HTR-8/SVneo (cell line): ENCODE data around the gene POU2AF2.
A peak's percentile ranks its signal among the peaks of the same experiment; 100 is the strongest.

ENCODE experiments used
- DNase-seq: peaks from one replicate; pipeline ENCODE4 v3.0.0; 2011; ENCODE audit warnings: low spot score, mixed read lengths; ENCODE audit not compliant: insufficient read length
- FAIRE-seq: peaks from 2 replicates; lab custom pipeline; 2011; peaks lifted over from hg19 to GRCh38; lab: Jason Lieb, UNC

The POU2AF2 gene

DNA sequence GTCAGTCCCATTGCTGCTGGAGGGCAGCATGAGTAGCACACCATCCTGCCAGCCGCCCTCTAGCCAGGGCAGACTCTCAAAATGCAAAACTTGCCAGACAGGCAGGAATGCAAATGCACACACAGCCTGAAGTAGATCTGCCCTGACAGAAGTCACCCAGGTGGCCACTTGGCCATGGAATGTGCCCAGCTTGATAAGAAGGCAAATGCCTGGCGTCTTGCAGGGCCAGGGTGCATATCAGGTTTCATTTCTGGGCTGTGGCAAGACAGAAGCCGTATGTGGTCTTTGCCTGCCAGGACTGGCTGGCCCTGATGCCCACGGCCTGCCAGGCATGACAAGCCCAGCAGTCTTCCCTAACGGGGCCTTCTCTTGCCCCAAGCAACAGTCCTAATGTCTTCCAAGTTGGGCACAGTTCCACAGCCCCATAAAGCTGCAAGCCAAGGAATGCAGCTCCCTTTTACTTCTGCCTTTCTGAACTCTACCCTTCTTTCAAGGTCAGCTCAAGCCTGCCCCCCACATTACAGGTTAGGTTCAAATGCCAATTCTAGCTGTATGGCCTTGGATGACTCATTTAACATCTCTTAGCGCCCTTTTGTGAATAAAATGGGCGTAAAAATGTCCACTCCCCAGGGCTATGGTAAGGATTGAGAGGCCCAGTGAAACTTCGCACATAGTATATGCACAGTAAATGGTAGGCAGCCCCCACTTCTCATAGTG, 82.5 kb downstream of the POU2AF2 start:
- DNase-seq = no peak
- FAIRE-seq = no peak

- no peak for FAIRE-seq
- no peak for DNase-seq
Measured at GRCh38 chr11:111329306-111330204, 84.0 kb downstream of the POU2AF2 start.

- DNase-seq (no peak), FAIRE-seq (peak; percentile 16)
Measured at GRCh38 chr11:111330234-111330893, 84.8 kb downstream of the POU2AF2 start.

DNA sequence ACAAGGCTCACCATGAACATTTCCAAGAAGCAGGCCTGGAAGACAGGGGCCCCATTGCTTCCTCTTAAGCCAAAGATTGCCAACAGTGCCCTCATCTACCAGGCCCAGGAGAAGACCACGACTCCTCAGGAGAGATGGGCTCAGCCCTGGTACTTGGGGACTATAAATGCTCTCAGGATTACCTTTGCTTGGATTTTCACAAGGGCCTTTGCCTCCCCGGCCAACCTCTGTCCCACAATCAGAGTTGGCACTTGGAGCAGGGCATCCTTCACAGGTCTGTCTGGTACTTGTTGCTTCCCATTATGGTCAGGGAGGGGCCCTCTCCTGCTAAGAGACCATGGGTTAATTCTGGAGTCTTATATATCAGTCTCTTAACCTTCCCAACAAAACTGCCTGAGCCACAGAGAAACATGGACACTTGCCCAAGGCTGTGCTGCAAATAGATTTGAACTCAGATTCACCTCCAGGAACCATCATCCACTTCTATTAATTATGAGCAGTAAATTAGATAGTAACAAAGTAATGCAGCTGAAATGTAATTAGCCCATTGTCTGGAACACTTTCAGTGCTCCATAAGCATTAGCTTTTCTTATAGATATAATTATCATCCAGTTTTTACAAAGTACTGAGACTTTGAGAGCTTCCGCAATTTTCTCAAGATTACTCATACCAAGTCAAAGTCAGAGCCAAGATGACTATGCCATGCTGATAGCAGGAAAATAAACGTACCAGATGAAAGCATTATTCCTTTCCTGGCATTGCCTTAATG, 86.4 kb downstream of the POU2AF2 start:
- DNase-seq (no peak), FAIRE-seq (no peak)

DNA sequence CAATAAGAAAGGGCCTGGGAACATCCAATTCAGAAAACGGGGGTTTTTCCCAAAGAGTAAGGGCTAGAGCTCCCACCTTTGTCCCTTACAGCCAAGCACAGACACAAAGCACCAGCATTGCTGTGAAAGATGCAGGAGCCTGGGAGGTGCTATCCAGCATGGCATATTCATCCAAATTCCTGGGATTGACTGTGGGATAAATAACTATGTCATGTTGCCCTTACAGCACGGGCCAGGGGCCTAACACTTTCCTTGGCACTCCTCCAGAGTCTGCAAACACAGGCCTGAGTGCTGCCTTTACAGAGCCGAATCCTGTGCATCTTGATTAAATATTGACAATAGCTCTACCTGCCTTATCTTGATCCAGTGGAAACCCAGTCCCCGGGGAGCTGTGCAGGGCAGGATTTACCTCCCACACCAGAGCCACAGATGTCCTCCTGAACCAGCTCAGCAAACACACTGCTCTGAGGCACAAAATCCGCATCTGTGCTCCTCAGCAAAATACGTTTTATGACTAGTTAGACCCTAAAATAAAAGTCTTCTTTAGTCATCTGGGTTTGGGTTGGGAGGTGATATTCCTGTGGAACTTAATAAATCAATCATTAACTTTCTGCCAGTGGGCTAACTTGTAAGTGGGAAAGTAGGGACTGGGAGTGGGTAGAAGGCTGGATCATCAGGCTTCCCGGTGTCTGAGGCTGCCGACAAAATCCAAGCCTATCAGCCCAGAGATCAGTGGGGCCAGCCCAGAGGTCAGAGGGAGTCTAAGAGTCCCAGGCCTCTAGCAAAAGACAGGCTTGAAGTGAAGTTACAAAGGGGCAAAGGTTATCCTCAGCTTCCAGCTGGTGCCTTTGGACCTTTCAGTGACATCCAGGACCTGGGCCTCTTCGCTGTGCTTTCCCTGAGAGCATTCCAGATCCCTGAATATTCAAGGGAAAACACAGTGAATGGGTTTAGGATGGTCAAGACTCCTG, 89.3 kb downstream of the POU2AF2 start:
- FAIRE-seq (no peak), DNase-seq (no peak)

DNA sequence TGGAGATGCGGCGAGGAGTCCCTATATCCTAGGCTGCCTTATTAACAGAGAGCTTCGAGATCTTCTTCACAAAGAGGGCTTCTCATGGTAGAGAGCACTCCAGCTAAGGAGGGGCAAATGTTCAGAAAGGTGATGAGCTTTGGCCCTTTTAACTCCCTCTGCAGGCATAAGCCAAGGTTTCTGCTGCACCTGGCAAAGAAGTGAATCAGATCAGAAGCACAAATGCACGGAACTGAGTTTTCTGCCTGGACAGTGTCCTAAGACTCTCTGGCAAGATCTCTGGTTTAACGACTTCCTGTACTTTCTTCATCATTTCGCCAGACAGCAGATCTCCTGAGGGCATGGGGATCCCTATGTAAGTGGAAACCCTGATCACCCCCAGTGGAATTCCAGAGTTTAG, 90.0 kb downstream of the POU2AF2 start:
- FAIRE-seq (no peak), DNase-seq (no peak)
